ENCODE measurements around the gene ZSWIM3.

ZSWIM3 gene

GRCh38 chr20:45927071-45927878 lies 69.9 kb downstream of the ZSWIM3 start:
- no peak for DNase-seq (ENCODE audit: low read depth in 2 of 2)

All from stimulated activated CD4-positive, alpha-beta T cell treated with anti-CD3 and anti-CD28 coated beads, Interleukin-12 subunit alpha, Interleukin-12 subunit beta, amount 100 ng/mL, for 24 hours (primary cell).